Lung (tissue), 12 donors: ENCODE measurements around the gene PKP1. TPM values are rescaled to one million over a fixed set of nuclear protein-coding genes. Genes with fewer than 3 reads are reported as not detected.

ENCODE experiments used
- ATAC-seq: fragments of 200-7000 bp; cut with Tn5 transposase; one replicate; pipeline ENCODE4 v1.9.1; 2020; ENCODE audit warnings: moderate number of reproducible peaks; ENCODE audit not compliant: insufficient read depth, low FRiP score
- DNase-seq, 3 donors: peaks; one replicate each; pipeline ENCODE4 v3.0.0-alpha.2; 2013 to 2017
- H3K27ac ChIP-seq, 2 donors: one replicate each; pipeline ENCODE4 v1.5.1; 2013; ENCODE audit warnings: mild to moderate bottlenecking in 2 of 2, moderate library complexity in 2 of 2, control low read depth in 1 of 2, inconsistent platforms in 1 of 2, low read depth in 1 of 2, low read length in 1 of 2
- H3K27me3 ChIP-seq, 3 donors: one replicate each; pipeline ENCODE4 v1.5.1; 2013; ENCODE audit warnings: low read length in 2 of 3; ENCODE audit not compliant: control insufficient read depth in 3 of 3, insufficient read depth in 3 of 3
- H3K36me3 ChIP-seq, 4 donors: one replicate each; pipeline ENCODE4 v1.5.1; 2013; ENCODE audit warnings: low read length in 4 of 4, mild to moderate bottlenecking in 1 of 4, moderate library complexity in 1 of 4; ENCODE audit not compliant: control insufficient read depth in 4 of 4, insufficient read depth in 4 of 4
- H3K4me1 ChIP-seq, 5 donors: one replicate each; pipeline ENCODE4 v1.5.1; 2013; ENCODE audit warnings: low read length in 5 of 5, mild to moderate bottlenecking in 2 of 5, moderate library complexity in 1 of 5; ENCODE audit not compliant: control insufficient read depth in 5 of 5, insufficient read depth in 5 of 5
- H3K4me3 ChIP-seq: one replicate; pipeline ENCODE4 v1.5.1; 2013; ENCODE audit warnings: mild to moderate bottlenecking, control low read depth, moderate library complexity
- H3K9ac ChIP-seq, 2 donors: one replicate each; pipeline ENCODE4 v1.5.1; 2013; ENCODE audit warnings: low read length in 2 of 2, control low read depth in 1 of 2; ENCODE audit not compliant: insufficient read depth in 1 of 2
- H3K9me3 ChIP-seq, 4 donors: one replicate each; pipeline ENCODE4 v1.5.1; 2013; ENCODE audit warnings: low read length in 3 of 4, mild to moderate bottlenecking in 1 of 4, moderate library complexity in 1 of 4; ENCODE audit not compliant: control insufficient read depth in 4 of 4, insufficient read depth in 3 of 4
- WGBS, 2 donors: extraction: QIAGEN DNeasy Blood & Tissue Kit; methylation state at CpG; one replicate each; pipeline ENCODE4 v1.1.7; 2013; 5-methylcytosine and 5-hydroxymethylcytosine counted together
- polyA plus RNA-seq, 2 donors: library from polyadenylated mRNA; stranded (reverse); fragments of 200-250 nt; gene quantifications; one replicate each; pipeline ENCODE4 v1.2.1, GENCODE V29; 2013
- total RNA-seq, 2 donors: library from RNA; depleted of rRNA in 1 of 2; stranded (reverse); fragments of >200 nt in 1 of 2; gene quantifications; one replicate each; pipeline ENCODE4 v1.2.1, GENCODE V29; 2014 to 2021
- TF ChIP-seq, protein P1 (sequence below): IDR thresholded peaks from 2 replicates; pipeline ENCODE4 v1.5.1; 2012; ENCODE audit warnings: mild to moderate bottlenecking; ENCODE audit errors: control extremely low read depth, extremely low read depth
- donor health status: control.
- donor health status: control.
- donor health status: Bipolar disorder and iron deficiency.
- donor health status: healthy.
- donor health status: DM: yes; HTN: yes; CAD: no.

Gene PKP1
- total and polyA plus RNA-seq, 4 donors: 0.88 to 14.2 (median 3.1) TPM

DNA sequence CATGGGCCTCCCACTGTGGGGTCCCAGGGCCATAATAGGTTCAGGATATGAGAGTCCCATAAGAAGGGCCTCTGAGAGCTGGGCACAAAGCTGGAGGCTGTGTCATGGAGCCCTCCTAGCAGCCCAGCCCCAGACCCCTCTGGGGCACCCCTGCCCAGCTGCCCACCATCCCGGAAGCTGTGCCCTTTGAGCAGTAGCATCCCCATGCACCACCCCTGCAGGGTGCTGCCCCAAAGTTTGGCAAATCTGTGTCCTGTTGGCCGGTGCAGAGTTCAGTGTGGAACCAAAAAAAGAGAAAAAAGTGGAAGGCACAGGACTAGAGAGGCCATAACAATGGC lies 76.5 kb downstream of the PKP1 start:
- H3K9me3 ChIP-seq: no peaks in the 10 kb centered on the region
- H3K27me3 ChIP-seq: no peaks in the 10 kb centered on the region
- TF ChIP-seq, protein P1, sequence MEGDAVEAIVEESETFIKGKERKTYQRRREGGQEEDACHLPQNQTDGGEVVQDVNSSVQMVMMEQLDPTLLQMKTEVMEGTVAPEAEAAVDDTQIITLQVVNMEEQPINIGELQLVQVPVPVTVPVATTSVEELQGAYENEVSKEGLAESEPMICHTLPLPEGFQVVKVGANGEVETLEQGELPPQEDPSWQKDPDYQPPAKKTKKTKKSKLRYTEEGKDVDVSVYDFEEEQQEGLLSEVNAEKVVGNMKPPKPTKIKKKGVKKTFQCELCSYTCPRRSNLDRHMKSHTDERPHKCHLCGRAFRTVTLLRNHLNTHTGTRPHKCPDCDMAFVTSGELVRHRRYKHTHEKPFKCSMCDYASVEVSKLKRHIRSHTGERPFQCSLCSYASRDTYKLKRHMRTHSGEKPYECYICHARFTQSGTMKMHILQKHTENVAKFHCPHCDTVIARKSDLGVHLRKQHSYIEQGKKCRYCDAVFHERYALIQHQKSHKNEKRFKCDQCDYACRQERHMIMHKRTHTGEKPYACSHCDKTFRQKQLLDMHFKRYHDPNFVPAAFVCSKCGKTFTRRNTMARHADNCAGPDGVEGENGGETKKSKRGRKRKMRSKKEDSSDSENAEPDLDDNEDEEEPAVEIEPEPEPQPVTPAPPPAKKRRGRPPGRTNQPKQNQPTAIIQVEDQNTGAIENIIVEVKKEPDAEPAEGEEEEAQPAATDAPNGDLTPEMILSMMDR: no peak
- H3K36me3 ChIP-seq: peaks cover 0 to 2% (median 0%) of the 10 kb centered on the region in 4 donors
- DNase-seq: no peak
- ATAC-seq: no peak
- H3K9ac ChIP-seq: no peak overlapping the region
- peaks cover 0 to 8% (median 0%) of the 10 kb centered on the region in 5 donors for H3K4me1 ChIP-seq
- 87 to 91% methylated on average over 2 of the region's 2 CpGs for WGBS, 2 donors
- H3K4me3 ChIP-seq: no peak overlapping the region
- peak overlapping the region in 1 of 2 donors; percentile 11 for H3K27ac ChIP-seq

DNA sequence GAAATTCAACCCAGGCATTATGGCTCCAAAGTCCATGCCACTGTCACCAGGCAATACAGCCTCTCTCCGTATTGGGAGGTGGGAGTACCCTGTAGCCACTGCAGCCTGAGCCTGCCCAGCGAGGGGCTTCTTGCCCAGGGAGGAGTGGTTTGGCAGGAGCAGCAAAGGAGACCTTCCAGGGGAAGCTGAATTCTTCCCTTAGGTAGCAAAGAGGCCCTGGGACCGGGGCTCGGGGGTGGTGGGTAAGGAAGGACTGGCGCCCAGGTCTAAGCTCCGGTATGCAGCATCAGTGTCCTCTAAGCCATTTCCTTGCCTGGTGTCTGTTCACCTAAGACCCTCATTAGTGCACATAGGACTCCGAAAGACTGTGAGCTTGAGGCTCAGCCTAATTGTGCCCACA lies 77.2 kb downstream of the PKP1 start:
- H3K4me1 ChIP-seq: peaks cover 0 to 8% (median 0%) of the 10 kb centered on the region in 5 donors
- no peaks in the 10 kb centered on the region for H3K27me3 ChIP-seq
- H3K9ac ChIP-seq: no peak overlapping the region
- no peak overlapping the region for H3K4me3 ChIP-seq
- ATAC-seq (no peak), DNase-seq (no peak)
- 90 to 94% methylated on average over 7 of the region's 7 CpGs for WGBS, 2 donors
- peaks cover 0 to 2% (median 0%) of the 10 kb centered on the region in 4 donors for H3K36me3 ChIP-seq
- H3K27ac ChIP-seq: peak overlapping the region in 1 of 2 donors; percentile 15
- H3K9me3 ChIP-seq: no peaks in the 10 kb centered on the region
- TF ChIP-seq, protein P1: no peak

DNA sequence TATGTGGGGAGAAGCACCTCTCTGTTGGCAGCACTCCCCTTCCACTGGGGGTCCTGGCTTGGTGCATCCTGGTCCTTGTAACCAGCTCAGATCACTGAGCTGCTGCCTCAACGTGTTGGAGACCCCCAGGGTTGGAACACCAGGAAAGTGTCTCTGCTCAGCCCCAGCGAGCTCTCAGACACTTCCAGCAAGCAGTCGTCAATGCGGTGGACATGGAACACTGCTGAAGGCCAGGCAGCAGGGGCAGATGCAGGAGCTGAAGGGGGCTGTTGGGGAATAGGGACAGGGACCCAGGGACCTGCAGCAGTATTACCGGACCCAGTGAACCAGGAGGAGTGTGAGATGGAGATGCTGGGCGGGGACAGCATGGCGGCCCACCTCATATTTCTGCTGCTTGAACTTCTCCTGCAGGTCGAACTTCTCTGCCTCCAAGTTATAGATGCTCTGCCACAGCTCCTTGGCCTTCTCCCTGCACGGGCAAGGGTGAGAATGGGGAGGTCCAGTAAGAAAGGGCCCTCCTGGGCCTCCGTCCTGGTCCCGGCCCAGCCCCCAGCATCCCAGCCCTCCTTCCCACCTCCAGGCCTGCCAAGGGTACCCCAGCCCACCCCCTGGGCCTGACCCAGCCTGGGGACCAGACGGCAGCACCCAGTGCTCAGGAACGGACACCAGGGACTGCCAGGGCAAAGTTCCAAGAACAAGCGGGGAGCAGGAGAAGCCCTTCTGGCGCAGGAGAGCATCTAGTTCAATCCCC lies 77.8 kb downstream of the PKP1 start:
- peaks cover 0 to 2% (median 0%) of the 10 kb centered on the region in 4 donors for H3K36me3 ChIP-seq
- 86% methylated on average over 15 of the region's 15 CpGs for WGBS, 2 donors
- H3K9me3 ChIP-seq: no peaks in the 10 kb centered on the region
- H3K4me1 ChIP-seq: peaks cover 0 to 8% (median 0%) of the 10 kb centered on the region in 5 donors
- no peak for ATAC-seq
- no peak overlapping the region for H3K4me3 ChIP-seq
- TF ChIP-seq, protein P1: no peak
- no peak overlapping the region for H3K9ac ChIP-seq
- no peaks in the 10 kb centered on the region for H3K27me3 ChIP-seq
- H3K27ac ChIP-seq: no peak overlapping the region
- DNase-seq: no peak
